Naive thymus-derived CD4-positive, alpha-beta T cell (primary cell): ENCODE measurements around the gene MAP4. TPM values are rescaled to one million over a fixed set of nuclear protein-coding genes. Genes with fewer than 3 reads are reported as not detected.
"Not testable (repeated sequence)": the region's sequence is repeated elsewhere in the genome, so short reads cannot be mapped to it uniquely, and the experiment has no call there.

ENCODE experiments used
- ATAC-seq: fragments of 150-1000 bp; cut with Tn5 transposase; 2 replicates; pipeline ENCODE4 v1.10.0; 2021; ENCODE audit warnings: mild to moderate bottlenecking, moderate library complexity
- CTCF ChIA-PET: fragments of 350-600 bp; sonication (Branson Sonifier 250); formaldehyde crosslinking; loops from one replicate; lab custom pipeline; 2021; ENCODE audit warnings: antibody characterized with exemption; lab: Charles Lee
- POLR2A ChIA-PET: fragments of 350-600 bp; sonication (Branson Sonifier 250); formaldehyde crosslinking; loops from one replicate; lab custom pipeline; 2021; ENCODE audit warnings: antibody characterized with exemption, inconsistent platforms; lab: Charles Lee
- DNase-seq, 9 donors: peaks; one replicate each; pipeline versions ENCODE4 v3.0.0 to v3.0.0-alpha.2; 2020 to 2022; ENCODE audit warnings: mixed read lengths in 1 of 9
- H3K27ac ChIP-seq: one replicate; pipeline ENCODE4 v1.7.0; 2013; ENCODE audit warnings: mild to moderate bottlenecking, low read depth, low read length, moderate library complexity
- H3K27me3 ChIP-seq, 2 donors: one replicate each; pipeline ENCODE4 v1.7.0; 2013; ENCODE audit warnings: low read length in 2 of 2, mild to moderate bottlenecking in 2 of 2, moderate library complexity in 2 of 2; ENCODE audit not compliant: control insufficient read depth in 2 of 2, insufficient read depth in 2 of 2
- H3K36me3 ChIP-seq, 3 experiments: 1 replicate in 2 of 3; 2 replicates in 1 of 3; pipeline ENCODE4 v1.7.0; 2013; ENCODE audit warnings: low read length in 3 of 3, mild to moderate bottlenecking in 3 of 3, moderate library complexity in 1 of 3; ENCODE audit not compliant: insufficient read depth in 3 of 3, control insufficient read depth in 2 of 3
- H3K4me1 ChIP-seq, 2 donors: one replicate each; pipeline ENCODE4 v1.7.0; 2013; ENCODE audit warnings: low read length in 2 of 2, mild to moderate bottlenecking in 2 of 2, moderate library complexity in 1 of 2; ENCODE audit not compliant: control insufficient read depth in 2 of 2, insufficient read depth in 2 of 2
- H3K4me3 ChIP-seq: 2 replicates; pipeline ENCODE4 v1.7.0; 2013; ENCODE audit warnings: mild to moderate bottlenecking, low read length
- H3K9me3 ChIP-seq, 3 experiments: 1 replicate in 2 of 3; 2 replicates in 1 of 3; pipeline ENCODE4 v1.7.0; 2013; ENCODE audit warnings: low read length in 3 of 3; ENCODE audit not compliant: control insufficient read depth in 2 of 3
- H3K27ac Mint-ChIP-seq, 9 donors: one replicate each; pipeline ENCODE4 v1.8.0; 2020 to 2022; ENCODE audit warnings: mixed read lengths in 9 of 9, mild to moderate bottlenecking in 8 of 9, moderate library complexity in 5 of 9, inconsistent platforms in 2 of 9
- H3K27me3 Mint-ChIP-seq, 5 donors: one replicate each; pipeline ENCODE4 v1.8.0; 2021 to 2022; ENCODE audit warnings: mixed read lengths in 5 of 5, mild to moderate bottlenecking in 1 of 5
- H3K36me3 Mint-ChIP-seq, 5 donors: one replicate each; pipeline ENCODE4 v1.8.0; 2020 to 2022; ENCODE audit warnings: mixed read lengths in 5 of 5, mild to moderate bottlenecking in 3 of 5, inconsistent platforms in 1 of 5
- H3K4me1 Mint-ChIP-seq, 7 donors: one replicate each; pipeline ENCODE4 v1.8.0; 2020 to 2022; ENCODE audit warnings: mixed read lengths in 7 of 7, mild to moderate bottlenecking in 3 of 7, inconsistent platforms in 1 of 7
- H3K4me3 Mint-ChIP-seq, 10 donors: one replicate each; pipeline ENCODE4 v1.8.0; 2020 to 2022; ENCODE audit warnings: mild to moderate bottlenecking in 10 of 10, mixed read lengths in 10 of 10, moderate library complexity in 6 of 10, inconsistent platforms in 2 of 10
- H3K9me3 Mint-ChIP-seq, 11 donors: one replicate each; pipeline ENCODE4 v1.8.0; 2020 to 2022; ENCODE audit warnings: mixed read lengths in 11 of 11, mild to moderate bottlenecking in 4 of 11, inconsistent platforms in 1 of 11, moderate library complexity in 1 of 11
- intact Hi-C, 2 donors: fragments of 100-400 bp; cut with micrococcal nuclease; formaldehyde crosslinking; loops; one replicate each; pipeline ENCODE4 v1.15.1; 2023
- polyA plus RNA-seq, 2 donors: library from polyadenylated mRNA; unstranded; fragments of 300-500 nt; fragmentation: Illumina TruSeq; gene quantifications; one replicate each; pipeline ENCODE4 v1.2.3, GENCODE V29; 2021
- total RNA-seq, 6 experiments: library from RNA in 5 of 6; stranded (reverse) in 5 of 6; gene quantifications; 1 replicate in 5 of 6; 2 replicates in 1 of 6; pipeline ENCODE4 v1.2.3 and lab custom pipeline; 2021 to 2026

MAP4 gene
- total RNA-seq (100 to 1,000 TPM in 1 of 5 experiments, 10 to 100 TPM in 4; 34.3 to 116 (median 40.3) TPM), polyA plus RNA-seq (10 to 100 TPM; 12.0 to 23.7 TPM), total RNA-seq (lab: John Stamatoyannopoulos, UW) (44.3 reads per million, percentile 68 among the genes with 10 or more reads in this experiment)

GRCh38 chr3:48016301-48016973 is at the start of gene MAP4:
Gene MAP4, minus strand, starts transcription at chr3:48016416. Its CDS starts 17,556 bp downstream, at chr3:47998860.
- Mint-ChIP-seq H3K4me1 (peaks cover 22 to 45% (median 37%) of the 10 kb centered on the region in 7 donors), H3K9me3 (no peaks in the 10 kb centered on the region), H3K27me3 (no peaks in the 10 kb centered on the region), H3K27ac (peak within 1 kb of the TSS; percentile 21 to 80 (median 44)), H3K36me3 (peaks cover 0 to 4% (median 0%) of the 10 kb centered on the region in 5 donors), H3K4me3 (peak within 1 kb of the TSS in 3 of 10 donors; percentile 18 to 36 (median 23))
- intact Hi-C loops = no loop called here
- no peak within 1 kb of the TSS for H3K27ac ChIP-seq
- H3K36me3 ChIP-seq = no peaks in the 10 kb centered on the region
- ATAC-seq (no peak), DNase-seq (no peak)
- H3K9me3 ChIP-seq = no peaks in the 10 kb centered on the region
- ChIA-PET POLR2A (no interaction called here), CTCF (no interaction called here)
- H3K4me3 ChIP-seq = no peak within 1 kb of the TSS
- H3K27me3 ChIP-seq = no peaks in the 10 kb centered on the region
- peaks cover 6 to 15% of the 10 kb centered on the region in 2 donors for H3K4me1 ChIP-seq

DNA sequence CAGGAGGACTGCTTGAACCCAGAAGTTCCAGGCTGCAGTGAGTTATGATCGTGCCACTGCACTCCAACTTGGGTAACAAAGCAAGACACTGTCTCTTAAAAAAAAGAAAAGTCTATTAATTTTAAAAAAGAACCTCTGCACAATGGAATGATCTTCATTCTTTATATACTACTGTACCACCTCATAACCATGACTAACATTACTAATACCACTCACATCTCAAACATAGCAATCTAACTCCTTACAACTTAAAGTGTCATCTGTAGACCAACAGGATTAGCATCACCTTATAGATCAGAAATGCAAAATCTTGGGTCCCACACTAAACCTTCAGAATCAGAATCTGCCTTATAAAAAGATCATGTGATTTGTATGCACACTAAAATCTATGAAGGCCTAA is 48.8 kb upstream of the MAP4 start:
- POLR2A ChIA-PET = no interaction called here
- H3K4me1 Mint-ChIP-seq = peaks cover 4 to 28% (median 10%) of the 10 kb centered on the region in 7 donors
- intact Hi-C loops = no loop called here
- peaks cover 0 to 13% (median 9%) of the 10 kb centered on the region in 5 donors for H3K36me3 Mint-ChIP-seq
- ATAC-seq (no peak), DNase-seq (no peak)
- peaks cover 0 to 6% (median 2%) of the 10 kb centered on the region in 11 donors for H3K9me3 Mint-ChIP-seq
- no peak overlapping the region for H3K27ac ChIP-seq
- H3K4me3 Mint-ChIP-seq = no peak overlapping the region
- H3K36me3 ChIP-seq = no peaks in the 10 kb centered on the region
- H3K27ac Mint-ChIP-seq = peak overlapping the region in 3 of 9 donors; percentile 23 to 53 (median 38)
- no peaks in the 10 kb centered on the region for H3K27me3 ChIP-seq
- H3K27me3 Mint-ChIP-seq = no peaks in the 10 kb centered on the region
- H3K9me3 ChIP-seq = no peaks in the 10 kb centered on the region
- CTCF ChIA-PET = no interaction called here
- no peaks in the 10 kb centered on the region for H3K4me1 ChIP-seq
- H3K4me3 ChIP-seq = no peak overlapping the region

DNA sequence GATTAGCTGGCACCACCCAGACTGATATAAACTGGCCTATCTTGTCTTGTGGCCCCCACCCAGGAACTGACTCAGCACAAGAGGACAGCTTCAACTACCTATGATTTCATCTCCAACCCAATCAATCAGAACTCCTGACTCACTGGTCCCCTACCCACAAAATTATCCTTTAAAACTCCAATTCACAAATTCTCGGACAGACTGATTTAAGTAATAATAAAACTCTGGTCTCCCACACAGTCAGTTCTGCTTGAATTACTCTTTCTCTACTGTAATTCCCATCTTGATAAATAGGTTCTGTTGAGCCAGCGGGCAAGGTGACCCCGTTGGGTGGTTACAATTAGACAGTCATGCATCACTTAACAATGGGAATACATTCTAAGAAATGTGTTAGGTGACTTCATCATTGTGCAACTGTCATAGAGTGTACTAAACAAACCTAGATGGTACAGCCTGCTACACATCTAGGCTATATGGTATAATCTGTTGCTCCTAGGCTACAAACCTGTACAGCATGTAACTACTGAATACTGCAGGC is 48.1 kb upstream of the MAP4 start:
- DNase-seq (no peak), ATAC-seq (no peak)
- Histone ChIP-seq H3K4me1 (no peaks in the 10 kb centered on the region), H3K27ac (no peak overlapping the region), H3K4me3 (no peak overlapping the region), H3K9me3 (no peaks in the 10 kb centered on the region), H3K36me3 (no peaks in the 10 kb centered on the region), H3K27me3 (no peaks in the 10 kb centered on the region)
- Mint-ChIP-seq H3K27me3 (no peaks in the 10 kb centered on the region), H3K9me3 (peaks cover 0 to 8% (median 2%) of the 10 kb centered on the region in 11 donors), H3K4me3 (no peak overlapping the region), H3K36me3 (peaks cover 0 to 14% (median 11%) of the 10 kb centered on the region in 5 donors), H3K4me1 (peaks cover 7 to 26% (median 13%) of the 10 kb centered on the region in 7 donors), H3K27ac (no peak overlapping the region)
- CTCF ChIA-PET = no interaction called here
- intact Hi-C loops = no loop called here
- POLR2A ChIA-PET = no interaction called here

DNA sequence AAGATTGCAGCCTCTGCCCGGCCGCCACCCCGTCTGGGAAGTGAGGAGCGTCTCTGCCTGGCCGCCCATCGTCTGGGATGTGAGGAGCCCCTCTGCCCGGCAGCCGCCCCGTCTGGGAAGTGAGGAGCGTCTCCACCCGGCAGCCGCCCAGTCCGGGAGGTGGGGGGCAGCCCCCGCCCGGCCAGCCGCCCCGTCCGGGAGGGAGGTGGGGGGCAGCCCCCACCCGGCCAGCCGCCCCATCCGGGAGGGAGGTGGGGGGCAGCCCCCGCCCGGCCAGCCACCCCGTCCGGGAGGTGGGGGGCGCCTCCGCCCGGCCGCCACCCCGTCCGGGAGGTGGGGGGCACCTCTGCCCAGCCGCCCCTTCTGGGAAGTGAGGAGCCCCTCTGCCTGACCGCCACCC is 45.4 kb upstream of the MAP4 start:
- H3K4me3 ChIP-seq, H3K9me3 ChIP-seq, H3K27me3 ChIP-seq, POLR2A ChIA-PET, H3K27ac ChIP-seq, H3K27me3 Mint-ChIP-seq, H3K4me1 ChIP-seq, intact Hi-C loops, H3K4me3 Mint-ChIP-seq, H3K9me3 Mint-ChIP-seq, ATAC-seq, H3K36me3 ChIP-seq, CTCF ChIA-PET, H3K27ac Mint-ChIP-seq, DNase-seq: not testable (repeated sequence)
- H3K4me1 Mint-ChIP-seq = peaks cover 7 to 34% (median 18%) of the 10 kb centered on the region in 7 donors
- H3K36me3 Mint-ChIP-seq = peaks cover 0 to 15% (median 11%) of the 10 kb centered on the region in 5 donors

DNA sequence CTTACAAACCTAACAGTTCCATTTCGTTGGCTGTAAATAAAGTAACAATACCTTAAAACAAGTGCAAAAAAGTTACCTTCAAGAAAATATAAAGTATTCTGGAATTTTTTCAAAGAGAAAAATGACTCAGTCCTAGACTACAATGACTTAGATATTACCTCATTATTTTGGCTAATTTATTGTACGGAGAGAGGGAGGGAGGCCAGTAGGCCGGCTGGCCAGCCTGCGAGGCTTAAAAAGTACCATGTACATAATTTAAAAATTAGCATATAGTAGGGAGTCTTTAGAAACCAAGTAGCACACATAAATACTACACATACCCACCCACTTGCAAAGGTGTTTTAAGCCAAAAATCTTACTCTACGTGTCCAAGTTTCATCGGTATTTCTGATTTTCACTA is 41.9 kb upstream of the MAP4 start:
- ChIA-PET CTCF (no interaction called here), POLR2A (no interaction called here)
- Histone ChIP-seq H3K4me1 (no peaks in the 10 kb centered on the region), H3K27ac (no peak overlapping the region), H3K36me3 (no peaks in the 10 kb centered on the region), H3K9me3 (no peaks in the 10 kb centered on the region), H3K27me3 (no peaks in the 10 kb centered on the region), H3K4me3 (no peak overlapping the region)
- Mint-ChIP-seq H3K4me1 (peaks cover 0 to 17% (median 13%) of the 10 kb centered on the region in 7 donors), H3K27me3 (no peaks in the 10 kb centered on the region), H3K4me3 (peak overlapping the region in 1 of 10 donors; percentile 36), H3K27ac (no peak overlapping the region), H3K36me3 (peaks cover 0 to 15% (median 7%) of the 10 kb centered on the region in 5 donors), H3K9me3 (peaks cover 0 to 6% (median 2%) of the 10 kb centered on the region in 11 donors)
- ATAC-seq (no peak), DNase-seq (no peak)
- intact Hi-C loops = no loop called here

DNA sequence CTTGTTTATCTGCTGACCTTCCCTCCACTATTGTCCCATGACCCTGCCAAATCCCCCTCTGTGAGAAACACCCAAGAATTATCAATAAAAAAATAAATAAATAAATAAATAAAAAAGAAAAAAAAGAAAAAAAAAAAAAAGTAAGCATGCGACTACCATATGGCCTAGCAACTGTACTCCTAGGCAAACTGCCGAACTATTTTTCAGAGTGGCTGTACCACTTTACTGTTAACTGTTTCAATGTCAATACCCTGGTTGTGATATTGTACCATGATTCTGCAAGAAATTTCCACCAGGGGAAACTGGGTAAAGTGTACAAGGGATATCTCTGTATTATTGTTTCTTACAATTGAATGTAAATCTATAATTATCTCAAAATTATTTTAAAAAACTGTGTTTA is 41.3 kb upstream of the MAP4 start:
- ChIA-PET CTCF (no interaction called here), POLR2A (no interaction called here)
- Histone ChIP-seq H3K9me3 (no peaks in the 10 kb centered on the region), H3K27me3 (no peaks in the 10 kb centered on the region), H3K27ac (no peak overlapping the region), H3K36me3 (no peaks in the 10 kb centered on the region), H3K4me1 (no peaks in the 10 kb centered on the region), H3K4me3 (no peak overlapping the region)
- no peak for ATAC-seq
- no peak overlapping the region for H3K4me3 Mint-ChIP-seq
- intact Hi-C loops = no loop called here
- no peak overlapping the region for H3K27ac Mint-ChIP-seq
- DNase-seq = no peak
- no peaks in the 10 kb centered on the region for H3K27me3 Mint-ChIP-seq
- H3K36me3 Mint-ChIP-seq = peaks cover 0 to 14% (median 7%) of the 10 kb centered on the region in 5 donors
- peaks cover 0 to 23% (median 16%) of the 10 kb centered on the region in 7 donors for H3K4me1 Mint-ChIP-seq
- H3K9me3 Mint-ChIP-seq = peaks cover 0 to 6% (median 2%) of the 10 kb centered on the region in 11 donors
